Suprapubic skin (tissue), 4 donors: ENCODE results near the gene DTNA. TPM values are rescaled to one million over a fixed set of nuclear protein-coding genes. Genes with fewer than 3 reads are reported as not detected.

ENCODE experiments used
- DNase-seq, 2 donors: peaks; one replicate each; pipeline ENCODE4 v3.0.0-alpha.2; 2019; ENCODE audit warnings: low spot score in 2 of 2
- H3K27ac ChIP-seq: fragments of 200-600 bp; sonication (generic); one replicate; pipeline ENCODE4 v1.5.1; 2019
- H3K27me3 ChIP-seq: fragments of 200-600 bp; sonication (generic); one replicate; pipeline ENCODE4 v1.5.1; 2019
- H3K36me3 ChIP-seq: fragments of 200-600 bp; sonication (generic); one replicate; pipeline ENCODE4 v1.5.1; 2019
- H3K4me1 ChIP-seq: fragments of 200-600 bp; sonication (generic); one replicate; pipeline ENCODE4 v1.5.1; 2019
- H3K4me3 ChIP-seq: fragments of 200-600 bp; sonication (generic); one replicate; pipeline ENCODE4 v1.5.1; 2019; ENCODE audit warnings: mild to moderate bottlenecking
- H3K9me3 ChIP-seq: fragments of 200-600 bp; sonication (generic); one replicate; pipeline ENCODE4 v1.5.1; 2019
- EP300 ChIP-seq: sonication (generic); formaldehyde crosslinking; IDR thresholded peaks from one replicate; pipeline ENCODE4 v1.6.1; 2017; ENCODE audit warnings: antibody characterized with exemption
- POLR2A ChIP-seq, 2 donors: fragments of 450-650 bp; IDR thresholded peaks; one replicate each; pipeline ENCODE4 v1.6.1; 2017; ENCODE audit warnings: antibody characterized with exemption in 2 of 2, mild to moderate bottlenecking in 2 of 2, moderate library complexity in 2 of 2
- POLR2AphosphoS5 ChIP-seq, 3 donors: sonication (generic); formaldehyde crosslinking; IDR thresholded peaks; one replicate each; pipeline ENCODE4 v1.6.1; 2017; ENCODE audit warnings: antibody characterized with exemption in 3 of 3
- WGBS: methylation state at CpG from one replicate; pipeline ENCODE4 v1.1.5; 2018; 5-methylcytosine and 5-hydroxymethylcytosine counted together
- total RNA-seq, 4 donors: library from RNA; depleted of rRNA; stranded (reverse); fragments of >200 nt; gene quantifications; one replicate each; pipeline ENCODE4 v1.1.0, GENCODE V29; 2016
- TF ChIP-seq, protein P1 (sequence below), 2 donors: fragments of 200-600 bp in 1 of 2; fragments of 450-650 bp in 1 of 2; sonication (generic) in 1 of 2; IDR thresholded peaks; one replicate each; pipeline ENCODE4 v1.5.1; 2016 to 2019; ENCODE audit warnings: antibody characterized with exemption in 2 of 2, mild to moderate bottlenecking in 1 of 2, moderate library complexity in 1 of 2

The DTNA gene
- total RNA-seq, 4 donors from 2014 or later = 3.0 to 15.9 (median 5.1) TPM

DNA sequence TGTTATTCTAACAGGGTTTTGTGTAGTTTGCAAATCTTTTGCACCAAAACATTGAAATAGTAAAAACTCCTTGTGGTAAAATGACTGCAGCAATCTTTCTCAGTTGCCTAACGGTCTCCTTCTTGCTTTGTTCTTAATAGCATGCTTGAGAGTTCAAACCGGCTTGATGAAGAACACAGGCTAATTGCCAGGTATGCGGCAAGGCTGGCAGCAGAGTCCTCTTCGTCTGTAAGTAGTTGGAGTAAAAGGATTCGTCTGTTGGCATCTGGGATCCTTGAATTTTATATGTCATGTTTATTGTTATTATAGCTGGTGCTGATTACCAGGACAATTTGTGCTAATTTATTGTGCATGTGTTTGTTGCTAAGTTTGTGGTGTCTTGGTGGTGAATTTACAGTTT, 138.1 kb downstream of the DTNA start:
- H3K27me3 ChIP-seq = no peaks in the 10 kb centered on the region
- no peak overlapping the region for H3K4me3 ChIP-seq
- no peak overlapping the region for H3K27ac ChIP-seq
- TF ChIP-seq POLR2A (IDR thresholded peaks at IDR 0.05) (no peak), POLR2AphosphoS5 (IDR thresholded peaks at IDR 0.05) (no peak)
- TF ChIP-seq, protein P1, sequence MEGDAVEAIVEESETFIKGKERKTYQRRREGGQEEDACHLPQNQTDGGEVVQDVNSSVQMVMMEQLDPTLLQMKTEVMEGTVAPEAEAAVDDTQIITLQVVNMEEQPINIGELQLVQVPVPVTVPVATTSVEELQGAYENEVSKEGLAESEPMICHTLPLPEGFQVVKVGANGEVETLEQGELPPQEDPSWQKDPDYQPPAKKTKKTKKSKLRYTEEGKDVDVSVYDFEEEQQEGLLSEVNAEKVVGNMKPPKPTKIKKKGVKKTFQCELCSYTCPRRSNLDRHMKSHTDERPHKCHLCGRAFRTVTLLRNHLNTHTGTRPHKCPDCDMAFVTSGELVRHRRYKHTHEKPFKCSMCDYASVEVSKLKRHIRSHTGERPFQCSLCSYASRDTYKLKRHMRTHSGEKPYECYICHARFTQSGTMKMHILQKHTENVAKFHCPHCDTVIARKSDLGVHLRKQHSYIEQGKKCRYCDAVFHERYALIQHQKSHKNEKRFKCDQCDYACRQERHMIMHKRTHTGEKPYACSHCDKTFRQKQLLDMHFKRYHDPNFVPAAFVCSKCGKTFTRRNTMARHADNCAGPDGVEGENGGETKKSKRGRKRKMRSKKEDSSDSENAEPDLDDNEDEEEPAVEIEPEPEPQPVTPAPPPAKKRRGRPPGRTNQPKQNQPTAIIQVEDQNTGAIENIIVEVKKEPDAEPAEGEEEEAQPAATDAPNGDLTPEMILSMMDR (IDR thresholded peaks at IDR 0.05) = no peak
- no peaks in the 10 kb centered on the region for H3K36me3 ChIP-seq
- H3K9me3 ChIP-seq = no peaks in the 10 kb centered on the region
- H3K4me1 ChIP-seq = no peaks in the 10 kb centered on the region
- no peak for DNase-seq
- 40% methylated on average over 5 of the region's 5 CpGs for WGBS

DNA sequence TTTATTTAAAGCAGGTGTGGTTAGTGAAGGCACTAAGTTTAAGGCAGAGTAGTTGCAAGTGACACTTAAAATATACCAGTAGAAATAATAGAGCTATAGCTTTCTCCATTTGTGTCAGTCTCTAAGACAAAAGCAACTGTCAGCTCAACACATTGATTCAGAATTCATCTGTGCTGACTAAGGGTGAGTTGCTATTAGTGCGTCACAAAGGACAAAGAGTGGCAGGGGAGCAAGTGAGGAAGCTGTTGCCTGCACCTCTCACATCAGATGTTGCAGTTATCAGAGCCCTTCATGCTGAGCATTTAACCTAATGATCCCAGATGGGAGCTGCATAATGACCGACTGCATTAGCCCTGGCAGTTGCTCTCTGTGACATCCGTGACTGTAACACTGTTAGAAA, 138.6 kb downstream of the DTNA start:
- Histone ChIP-seq H3K27me3 (no peaks in the 10 kb centered on the region), H3K27ac (no peak overlapping the region), H3K4me1 (no peaks in the 10 kb centered on the region), H3K9me3 (no peaks in the 10 kb centered on the region), H3K36me3 (no peaks in the 10 kb centered on the region), H3K4me3 (no peak overlapping the region)
- 86% methylated on average over 3 of the region's 3 CpGs for WGBS
- TF ChIP-seq POLR2A (IDR thresholded peaks at IDR 0.05) (no peak), POLR2AphosphoS5 (IDR thresholded peaks at IDR 0.05) (no peak), EP300 (no peak)
- TF ChIP-seq, protein P1 (IDR thresholded peaks at IDR 0.05) = no peak
- DNase-seq = no peak

DNA sequence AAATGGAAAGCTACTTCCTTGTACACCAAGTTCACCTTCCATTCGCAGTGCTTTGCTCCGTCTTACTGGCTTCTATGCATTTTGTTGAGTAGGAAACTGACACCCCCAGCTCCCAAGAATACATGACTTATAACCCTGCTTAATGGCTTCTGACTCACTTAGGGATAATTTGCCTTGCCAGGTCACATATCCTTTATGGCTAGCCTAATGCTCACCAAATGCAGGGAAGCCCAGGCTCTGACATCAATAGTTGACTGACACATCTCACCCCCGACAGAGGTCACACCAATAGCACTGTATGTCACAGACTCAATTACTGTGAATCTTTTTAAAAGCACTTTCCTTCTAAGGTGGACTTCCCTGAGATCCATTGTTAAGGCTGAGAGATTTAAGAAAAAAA, 147.2 kb downstream of the DTNA start:
- no peak overlapping the region for H3K27ac ChIP-seq
- WGBS = 86% methylated on average over 3 of the region's 3 CpGs
- H3K9me3 ChIP-seq = no peaks in the 10 kb centered on the region
- no peak overlapping the region for H3K4me3 ChIP-seq
- no peaks in the 10 kb centered on the region for H3K4me1 ChIP-seq
- DNase-seq = no peak
- H3K36me3 ChIP-seq = no peaks in the 10 kb centered on the region
- H3K27me3 ChIP-seq = no peaks in the 10 kb centered on the region
- TF ChIP-seq POLR2A (IDR thresholded peaks at IDR 0.05) (no peak), POLR2AphosphoS5 (IDR thresholded peaks at IDR 0.05) (no peak), EP300 (no peak)
- TF ChIP-seq, protein P1 (IDR thresholded peaks at IDR 0.05) = no peak

DNA sequence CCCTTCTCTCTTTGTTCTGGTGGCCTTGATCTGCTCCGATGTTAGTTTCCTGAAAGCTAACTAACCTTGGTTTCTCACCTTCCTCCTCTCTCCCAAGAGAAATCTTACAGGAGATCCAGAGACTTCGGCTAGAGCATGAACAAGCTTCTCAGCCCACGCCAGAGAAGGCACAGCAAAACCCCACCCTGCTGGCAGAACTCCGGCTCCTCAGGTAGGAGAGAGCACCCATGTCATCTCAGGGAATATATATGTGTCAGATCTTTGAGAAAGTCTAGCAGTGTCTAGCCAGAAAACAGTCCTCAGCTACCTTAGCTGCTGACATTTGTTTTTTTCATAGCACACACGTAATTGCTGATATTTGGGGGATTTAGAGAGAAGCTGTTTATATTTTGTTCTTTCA, 148.1 kb downstream of the DTNA start:
- no peak for DNase-seq
- Histone ChIP-seq H3K9me3 (no peaks in the 10 kb centered on the region), H3K4me1 (no peaks in the 10 kb centered on the region), H3K27me3 (no peaks in the 10 kb centered on the region), H3K36me3 (no peaks in the 10 kb centered on the region), H3K27ac (no peak overlapping the region), H3K4me3 (no peak overlapping the region)
- TF ChIP-seq EP300 = no peak
- TF ChIP-seq, protein P1 (IDR thresholded peaks at IDR 0.05) = no peak
- TF ChIP-seq POLR2AphosphoS5 (IDR thresholded peaks at IDR 0.05) = no peak
- 85% methylated on average over 5 of the region's 5 CpGs for WGBS

DNA sequence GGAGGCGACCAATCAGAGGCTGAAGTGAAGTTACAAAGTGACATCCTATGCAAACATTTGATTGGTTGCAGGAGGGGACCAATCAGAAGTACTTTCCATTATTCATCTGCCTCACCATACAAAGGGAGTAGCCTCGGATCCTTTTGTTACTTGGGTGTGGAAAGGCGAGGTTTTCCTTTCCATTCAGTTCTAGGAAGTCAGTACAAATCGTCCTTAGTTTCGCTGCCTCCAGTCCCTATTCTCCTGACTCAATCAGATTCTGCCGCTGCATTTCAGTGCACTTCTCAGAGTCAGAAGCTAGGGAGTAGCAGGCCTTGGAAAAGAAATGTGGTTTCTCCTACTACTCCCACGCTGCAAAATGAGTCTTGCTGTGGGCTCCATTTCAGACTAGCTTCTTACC, 149.4 kb downstream of the DTNA start:
- H3K4me1 ChIP-seq = no peaks in the 10 kb centered on the region
- H3K4me3 ChIP-seq = no peak overlapping the region
- H3K27me3 ChIP-seq = no peaks in the 10 kb centered on the region
- no peak overlapping the region for H3K27ac ChIP-seq
- no peaks in the 10 kb centered on the region for H3K36me3 ChIP-seq
- H3K9me3 ChIP-seq = no peaks in the 10 kb centered on the region
- no peak for TF ChIP-seq POLR2AphosphoS5 (IDR thresholded peaks at IDR 0.05)
- no peak for TF ChIP-seq EP300
- no peak for TF ChIP-seq POLR2A (IDR thresholded peaks at IDR 0.05)
- TF ChIP-seq, protein P1 (IDR thresholded peaks at IDR 0.05) = no peak
- 89% methylated on average over 7 of the region's 7 CpGs for WGBS
- DNase-seq = no peak
